Duodenal mucosa (tissue), 2 donors: ENCODE measurements around the gene PIGO.
A peak's percentile ranks its signal among the peaks of the same experiment; 100 is the strongest.

Experiments
- H3K27ac ChIP-seq: one replicate; pipeline ENCODE4 v1.7.0; 2013; ENCODE audit warnings: low read depth, low read length
- H3K27me3 ChIP-seq, 2 donors: one replicate each; pipeline ENCODE4 v1.7.0; 2013; ENCODE audit warnings: low read length in 2 of 2, control low read depth in 1 of 2; ENCODE audit not compliant: insufficient read depth in 2 of 2, control insufficient read depth in 1 of 2
- H3K36me3 ChIP-seq, 2 donors: one replicate each; pipeline ENCODE4 v1.7.0; 2013; ENCODE audit warnings: low read length in 2 of 2, control low read depth in 1 of 2; ENCODE audit not compliant: insufficient read depth in 2 of 2, control insufficient read depth in 1 of 2
- H3K4me1 ChIP-seq, 2 donors: one replicate each; pipeline ENCODE4 v1.7.0; 2013; ENCODE audit warnings: low read length in 2 of 2, control low read depth in 1 of 2; ENCODE audit not compliant: insufficient read depth in 2 of 2, control insufficient read depth in 1 of 2
- H3K4me3 ChIP-seq, 2 donors: one replicate each; pipeline ENCODE4 v1.7.0; 2013; ENCODE audit warnings: low read length in 2 of 2, low read depth in 1 of 2
- H3K9ac ChIP-seq, 2 donors: one replicate each; pipeline ENCODE4 v1.7.0; 2013; ENCODE audit warnings: low read length in 2 of 2, low read depth in 1 of 2
- H3K9me3 ChIP-seq, 2 donors: one replicate each; pipeline ENCODE4 v1.7.0; 2013; ENCODE audit warnings: low read length in 2 of 2, control low read depth in 1 of 2; ENCODE audit not compliant: control insufficient read depth in 1 of 2

The PIGO gene

GRCh38 chr9:35106343-35106730 is 9.9 kb upstream of the PIGO start:
- Histone ChIP-seq H3K9ac (no peak overlapping the region), H3K27me3 (no peaks in the 10 kb centered on the region), H3K27ac (no peak overlapping the region), H3K4me3 (no peak overlapping the region), H3K36me3 (peaks cover 19 to 48% of the 10 kb centered on the region in 2 donors), H3K4me1 (peaks cover 29 to 32% of the 10 kb centered on the region in 2 donors), H3K9me3 (no peaks in the 10 kb centered on the region)

- H3K9ac ChIP-seq = no peak overlapping the region
- no peaks in the 10 kb centered on the region for H3K27me3 ChIP-seq
- no peak overlapping the region for H3K4me3 ChIP-seq
- H3K9me3 ChIP-seq = no peaks in the 10 kb centered on the region
- H3K27ac ChIP-seq = no peak overlapping the region
- peaks cover 21 to 54% of the 10 kb centered on the region in 2 donors for H3K36me3 ChIP-seq
- peaks cover 28% of the 10 kb centered on the region in 2 donors for H3K4me1 ChIP-seq
These were observed 9.4 kb upstream of the PIGO start for GRCh38 chr9:35105571-35106342.

- H3K9ac ChIP-seq = no peak overlapping the region
- H3K4me1 ChIP-seq = peaks cover 22% of the 10 kb centered on the region in 2 donors
- H3K9me3 ChIP-seq = no peaks in the 10 kb centered on the region
- no peak overlapping the region for H3K27ac ChIP-seq
- H3K36me3 ChIP-seq = peaks cover 28 to 60% of the 10 kb centered on the region in 2 donors
- no peak overlapping the region for H3K4me3 ChIP-seq
- H3K27me3 ChIP-seq = no peaks in the 10 kb centered on the region
These were observed 8.7 kb upstream of the PIGO start for GRCh38 chr9:35105126-35105525.

GRCh38 chr9:35104586-35104985 is 8.2 kb upstream of the PIGO start:
- H3K27ac ChIP-seq = no peak overlapping the region
- H3K36me3 ChIP-seq = peaks cover 32 to 65% of the 10 kb centered on the region in 2 donors
- H3K4me1 ChIP-seq = peaks cover 18 to 21% of the 10 kb centered on the region in 2 donors
- no peaks in the 10 kb centered on the region for H3K27me3 ChIP-seq
- H3K9me3 ChIP-seq = no peaks in the 10 kb centered on the region
- no peak overlapping the region for H3K9ac ChIP-seq
- H3K4me3 ChIP-seq = no peak overlapping the region

GRCh38 chr9:35103660-35104191 is 7.3 kb upstream of the PIGO start:
- no peaks in the 10 kb centered on the region for H3K9me3 ChIP-seq
- H3K4me1 ChIP-seq = peaks cover 18 to 21% of the 10 kb centered on the region in 2 donors
- peak overlapping the region; percentile 97 to 99 for H3K4me3 ChIP-seq
- H3K36me3 ChIP-seq = peaks cover 32 to 67% of the 10 kb centered on the region in 2 donors
- H3K27me3 ChIP-seq = no peaks in the 10 kb centered on the region
- H3K9ac ChIP-seq = peak overlapping the region; percentile 90 to 99
- H3K27ac ChIP-seq = peak overlapping the region; percentile 53

- no peaks in the 10 kb centered on the region for H3K9me3 ChIP-seq
- peaks cover 28 to 60% of the 10 kb centered on the region in 2 donors for H3K36me3 ChIP-seq
- peaks cover 18 to 21% of the 10 kb centered on the region in 2 donors for H3K4me1 ChIP-seq
- H3K27ac ChIP-seq = peak within 1 kb of the TSS; percentile 55
- no peaks in the 10 kb centered on the region for H3K27me3 ChIP-seq
- peak within 1 kb of the TSS; percentile 90 to 99 for H3K9ac ChIP-seq
- H3K4me3 ChIP-seq = peak within 1 kb of the TSS; percentile 97 to 99
These were observed 6.6 kb upstream of the PIGO start, which contains the start of gene STOML2 for GRCh38 chr9:35102769-35103659. TSS of gene STOML2 (minus strand) at chr9:35103131. CDS start at chr9:35103094, 37 bp downstream.

- Histone ChIP-seq H3K9me3 (no peaks in the 10 kb centered on the region), H3K36me3 (peaks cover 24 to 55% of the 10 kb centered on the region in 2 donors), H3K27me3 (no peaks in the 10 kb centered on the region), H3K4me1 (peaks cover 18 to 21% of the 10 kb centered on the region in 2 donors), H3K27ac (peak overlapping the region; percentile 55), H3K4me3 (peak overlapping the region; percentile 97 to 99), H3K9ac (peak overlapping the region; percentile 90 to 99)
These were observed 6.0 kb upstream of the PIGO start for GRCh38 chr9:35102465-35102768.

GRCh38 chr9:35097573-35097972 is 1.2 kb upstream of the PIGO start:
- Histone ChIP-seq H3K4me3 (no peak overlapping the region), H3K27me3 (no peaks in the 10 kb centered on the region), H3K27ac (no peak overlapping the region), H3K9me3 (no peaks in the 10 kb centered on the region), H3K4me1 (peaks cover 22 to 24% of the 10 kb centered on the region in 2 donors), H3K9ac (no peak overlapping the region), H3K36me3 (peaks cover 13 to 40% of the 10 kb centered on the region in 2 donors)

GRCh38 chr9:35091536-35091935 is 4.9 kb downstream of the PIGO start:
- Histone ChIP-seq H3K36me3 (peaks cover 26 to 69% of the 10 kb centered on the region in 2 donors), H3K9me3 (no peaks in the 10 kb centered on the region), H3K4me3 (no peak overlapping the region), H3K27ac (no peak overlapping the region), H3K9ac (no peak overlapping the region), H3K27me3 (no peaks in the 10 kb centered on the region), H3K4me1 (peaks cover 7 to 9% of the 10 kb centered on the region in 2 donors)

GRCh38 chr9:35089434-35089833 is 7.0 kb downstream of the PIGO start:
- Histone ChIP-seq H3K27ac (no peak overlapping the region), H3K27me3 (no peaks in the 10 kb centered on the region), H3K36me3 (peaks cover 29 to 69% of the 10 kb centered on the region in 2 donors), H3K9ac (no peak overlapping the region), H3K4me1 (no peaks in the 10 kb centered on the region), H3K9me3 (no peaks in the 10 kb centered on the region), H3K4me3 (no peak overlapping the region)
